Tibial nerve (tissue), 4 donors: Measurements from ENCODE around the gene EEF1AKMT4. TPM values are rescaled to one million over a fixed set of nuclear protein-coding genes. Genes with fewer than 3 reads are reported as not detected.

Experiments used
- DNase-seq, 2 donors: peaks; one replicate each; pipeline ENCODE4 v3.0.0-alpha.2; 2019; ENCODE audit warnings: low spot score in 2 of 2
- H3K27ac ChIP-seq, 4 donors: fragments of 200-600 bp; sonication (generic) in 3 of 4; one replicate each; pipeline ENCODE4 v1.5.1; 2017 to 2019; ENCODE audit warnings: mild to moderate bottlenecking in 1 of 4
- H3K27me3 ChIP-seq, 2 donors: fragments of 200-600 bp; sonication (generic) in 1 of 2; one replicate each; pipeline versions ENCODE4 v1.5.1 to v1.6.0; 2017 to 2019
- H3K36me3 ChIP-seq, 3 donors: fragments of 200-600 bp; sonication (generic); one replicate each; pipeline ENCODE4 v1.5.1; 2018 to 2019
- H3K4me1 ChIP-seq, 4 donors: fragments of 200-600 bp; sonication (generic) in 3 of 4; one replicate each; pipeline ENCODE4 v1.5.1; 2017 to 2019
- H3K4me3 ChIP-seq, 4 donors: fragments of 200-600 bp; sonication (generic) in 3 of 4; one replicate each; pipeline ENCODE4 v1.5.1; 2017 to 2019; ENCODE audit warnings: mild to moderate bottlenecking in 1 of 4, moderate library complexity in 1 of 4
- H3K9me3 ChIP-seq, 4 donors: fragments of 200-600 bp; sonication (generic) in 3 of 4; one replicate each; pipeline ENCODE4 v1.5.1; 2017 to 2019
- EP300 ChIP-seq, 2 donors: sonication (generic); formaldehyde crosslinking; IDR thresholded peaks; one replicate each; pipeline ENCODE4 v1.6.1; 2017; ENCODE audit warnings: antibody characterized with exemption in 2 of 2, mild to moderate bottlenecking in 1 of 2
- POLR2A ChIP-seq, 2 donors: fragments of 450-650 bp; IDR thresholded peaks; one replicate each; pipeline ENCODE4 v1.6.1; 2017; ENCODE audit warnings: antibody characterized with exemption in 2 of 2, mild to moderate bottlenecking in 2 of 2, moderate library complexity in 2 of 2
- WGBS, 2 donors: methylation state at CpG; one replicate each; pipeline ENCODE4 v1.1.5; 2018; 5-methylcytosine and 5-hydroxymethylcytosine counted together
- small RNA-seq: library from RNA; depleted of rRNA; stranded (forward); fragments of <200 nt; gene quantifications from one replicate; pipeline ENCODE3, GENCODE V24; 2016
- total RNA-seq, 4 donors: library from RNA; depleted of rRNA; stranded (reverse); fragments of >200 nt; gene quantifications; one replicate each; pipeline ENCODE4 v1.1.0, GENCODE V29; 2016
- TF ChIP-seq, protein P1 (sequence below), 5 experiments: fragments of 200-600 bp in 3 of 5; fragments of 450-650 bp in 2 of 5; sonication (generic) in 3 of 5; IDR thresholded peaks; one replicate each; pipeline ENCODE4 v1.5.1; 2016 to 2019; ENCODE audit warnings: antibody characterized with exemption in 5 of 5, mild to moderate bottlenecking in 3 of 5, moderate library complexity in 2 of 5

The EEF1AKMT4 gene
- total RNA-seq, 4 donors from 2014 or later = 0.98 to 4.8 (median 2.5) TPM

DNA sequence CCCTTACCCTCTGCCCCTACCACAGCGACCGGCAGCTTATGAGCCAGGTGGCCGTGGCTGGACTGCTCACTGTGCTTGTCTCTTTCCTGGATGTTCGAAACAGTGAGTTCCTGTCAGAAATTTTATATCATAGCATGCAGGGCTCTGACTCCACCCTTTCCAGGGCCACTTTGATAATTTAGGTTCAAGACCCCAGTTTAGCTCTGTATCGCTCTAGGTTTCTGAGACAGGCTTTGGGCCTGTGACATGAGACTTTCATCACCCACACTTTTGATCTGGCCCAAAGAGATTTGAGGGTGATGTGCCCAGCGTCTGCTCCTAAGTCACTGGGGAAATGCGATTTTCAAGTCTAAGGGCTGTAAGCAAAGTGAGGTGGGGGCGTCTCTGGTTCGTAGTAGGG lies 58.4 kb downstream of the EEF1AKMT4 start:
- H3K27me3 ChIP-seq = no peaks in the 10 kb centered on the region
- peaks cover 0 to 71% (median 14%) of the 10 kb centered on the region in 3 donors for H3K36me3 ChIP-seq
- WGBS, 2 donors = 94 to 95% methylated on average over 9 of the region's 9 CpGs
- no peaks in the 10 kb centered on the region for H3K9me3 ChIP-seq
- no peak overlapping the region for H3K27ac ChIP-seq
- no peak for DNase-seq
- H3K4me3 ChIP-seq = no peak overlapping the region
- no peaks in the 10 kb centered on the region for H3K4me1 ChIP-seq
- no peak for TF ChIP-seq EP300 (IDR thresholded peaks at IDR 0.05)
- TF ChIP-seq, protein P1, sequence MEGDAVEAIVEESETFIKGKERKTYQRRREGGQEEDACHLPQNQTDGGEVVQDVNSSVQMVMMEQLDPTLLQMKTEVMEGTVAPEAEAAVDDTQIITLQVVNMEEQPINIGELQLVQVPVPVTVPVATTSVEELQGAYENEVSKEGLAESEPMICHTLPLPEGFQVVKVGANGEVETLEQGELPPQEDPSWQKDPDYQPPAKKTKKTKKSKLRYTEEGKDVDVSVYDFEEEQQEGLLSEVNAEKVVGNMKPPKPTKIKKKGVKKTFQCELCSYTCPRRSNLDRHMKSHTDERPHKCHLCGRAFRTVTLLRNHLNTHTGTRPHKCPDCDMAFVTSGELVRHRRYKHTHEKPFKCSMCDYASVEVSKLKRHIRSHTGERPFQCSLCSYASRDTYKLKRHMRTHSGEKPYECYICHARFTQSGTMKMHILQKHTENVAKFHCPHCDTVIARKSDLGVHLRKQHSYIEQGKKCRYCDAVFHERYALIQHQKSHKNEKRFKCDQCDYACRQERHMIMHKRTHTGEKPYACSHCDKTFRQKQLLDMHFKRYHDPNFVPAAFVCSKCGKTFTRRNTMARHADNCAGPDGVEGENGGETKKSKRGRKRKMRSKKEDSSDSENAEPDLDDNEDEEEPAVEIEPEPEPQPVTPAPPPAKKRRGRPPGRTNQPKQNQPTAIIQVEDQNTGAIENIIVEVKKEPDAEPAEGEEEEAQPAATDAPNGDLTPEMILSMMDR (IDR thresholded peaks at IDR 0.05) = no peak
- no peak for TF ChIP-seq POLR2A (IDR thresholded peaks at IDR 0.05)

Small RNA genes within 50 kb of the gene (small RNA-seq; reads per million reads assigned to genes)
- 0.47 reads per million for gene MIR1224

Other genes starting within 250 kb of the EEF1AKMT4 start
- 10 to 100 TPM; 34.9 to 61.2 (median 45.0) TPM for gene ABCC5, start 231.8 kb upstream of the EEF1AKMT4 start, total RNA-seq
- gene HTR3D, start 217.9 kb upstream of the EEF1AKMT4 start, total RNA-seq = not detected
- not detected for gene HTR3C, start 196.6 kb upstream of the EEF1AKMT4 start, total RNA-seq
- not detected for gene HTR3E, start 152.6 kb upstream of the EEF1AKMT4 start, total RNA-seq
- 10 to 100 TPM; 28.8 to 51.0 (median 36.5) TPM for gene EIF2B5, start 114.3 kb upstream of the EEF1AKMT4 start, total RNA-seq
- gene DVL3, start 94.3 kb upstream of the EEF1AKMT4 start, total RNA-seq = 10 to 100 TPM; 45.2 to 86.5 (median 66.1) TPM
- 100 to 1,000 TPM; 182 to 212 (median 199) TPM for gene AP2M1, start 74.8 kb upstream of the EEF1AKMT4 start, total RNA-seq
- 10 to 100 TPM; 51.6 to 96.9 (median 64.0) TPM for gene ABCF3, start 63.5 kb upstream of the EEF1AKMT4 start, total RNA-seq
- 1 to 10 TPM in 1 of 4 donors, under 1 TPM in 2, not detected in 1; 0.21 to 1.8 (median 0.22) TPM for gene VWA5B2, start 20.1 kb upstream of the EEF1AKMT4 start, total RNA-seq
- 10 to 100 TPM; 38.9 to 79.5 (median 58.7) TPM for gene ALG3, start 710 bp upstream of the EEF1AKMT4 start, total RNA-seq
- gene CAMK2N2, start 11.9 kb downstream of the EEF1AKMT4 start, total RNA-seq = not detected
- gene ECE2, start 26.4 kb downstream of the EEF1AKMT4 start, total RNA-seq = not detected
- 100 to 1,000 TPM; 122 to 226 (median 152) TPM for gene PSMD2, start 49.6 kb downstream of the EEF1AKMT4 start, total RNA-seq
- 100 to 1,000 TPM; 173 to 248 (median 192) TPM for gene EIF4G1, start 64.9 kb downstream of the EEF1AKMT4 start, total RNA-seq
- gene FAM131A, start 87.9 kb downstream of the EEF1AKMT4 start, total RNA-seq = 10 to 100 TPM; 35.0 to 45.3 (median 39.6) TPM
- 10 to 100 TPM; 51.3 to 86.3 (median 54.9) TPM for gene CLCN2, start 111.9 kb downstream of the EEF1AKMT4 start, total RNA-seq
- 100 to 1,000 TPM in 1 of 4 donors, 10 to 100 TPM in 3; 65.1 to 181 (median 95.3) TPM for gene POLR2H, start 112.0 kb downstream of the EEF1AKMT4 start, total RNA-seq
- under 1 TPM in 3 of 4 donors, not detected in 1; 0.20 to 0.84 (median 0.44) TPM for gene THPO, start 128.5 kb downstream of the EEF1AKMT4 start, total RNA-seq
- 10 to 100 TPM; 29.1 to 44.6 (median 34.3) TPM for gene CHRD, start 130.4 kb downstream of the EEF1AKMT4 start, total RNA-seq